A549 (cell line): ENCODE results near the gene ZBTB49. TPM values are rescaled to one million over a fixed set of nuclear protein-coding genes. Genes with fewer than 3 reads are reported as not detected.

Experiments used
- ATAC-seq, 2 experiments: fragments of 200-7000 bp in 1 of 2; fragments of >200 bp in 1 of 2; cut with Nextera tagmentation in 1 of 2; cut with Tn5 transposase in 1 of 2; 3 replicates each; pipeline versions ENCODE4 v1.8.0 to v1.9.1; 2018 to 2020; ENCODE audit warnings: mild to moderate bottlenecking in 1 of 2, moderate library complexity in 1 of 2
- CTCF ChIA-PET: fragments of 300-600 bp; sonication (Branson Sonifier 250); formaldehyde crosslinking; extraction: SDS; loops from one replicate; lab custom pipeline; 2021; ENCODE audit warnings: antibody characterized with exemption, inconsistent platforms; lab: Yijun Ruan, JAX
- POLR2A ChIA-PET: fragments of 350-600 bp; formaldehyde crosslinking; extraction: SDS; loops from one replicate; lab custom pipeline; 2021; ENCODE audit warnings: antibody characterized with exemption, inconsistent platforms; lab: Yijun Ruan, JAX
- DNase-seq, 2 experiments: peaks; one replicate each; pipeline versions ENCODE4 v3.0.0 to v3.0.0-alpha.2; 2011 to 2016; ENCODE audit warnings: low read depth in 1 of 2, low spot score in 1 of 2
- FAIRE-seq: peaks from 2 replicates; lab custom pipeline; 2011; peaks lifted over from hg19 to GRCh38; lab: Jason Lieb, UNC
- H3K27ac ChIP-seq, 2 experiments: fragments of >200 bp; sonication (Bioruptor Twin); formaldehyde crosslinking; 3 replicates each; pipeline ENCODE4 v1.5.1; 2016 to 2017
- H3K4me1 ChIP-seq: fragments of >200 bp; sonication (Bioruptor Twin); formaldehyde crosslinking; 3 replicates; pipeline ENCODE4 v1.6.1; 2016
- H3K4me2 ChIP-seq: fragments of >200 bp; sonication (Bioruptor Twin); formaldehyde crosslinking; 3 replicates; pipeline ENCODE4 v1.6.1; 2016
- H3K4me3 ChIP-seq: fragments of >200 bp; sonication (Bioruptor Twin); formaldehyde crosslinking; 3 replicates; pipeline ENCODE4 v1.5.1; 2016
- H3K9me3 ChIP-seq: fragments of >200 bp; sonication (Bioruptor Twin); formaldehyde crosslinking; 3 replicates; pipeline ENCODE4 v1.6.1; 2016
- CBX2 ChIP-seq: fragments of 200-600 bp; sonication (generic); IDR thresholded peaks from 2 replicates; pipeline ENCODE4 v1.6.1; 2016; ENCODE audit warnings: low read depth, mild to moderate bottlenecking, borderline replicate concordance
- CTCF ChIP-seq: fragments of >200 bp; sonication (Bioruptor Twin); formaldehyde crosslinking; IDR thresholded peaks from 3 replicates; pipeline ENCODE4 v1.5.1; 2016
- EHF ChIP-seq: fragments of 250-450 bp; sonication (Bioruptor Pico); IDR thresholded peaks from 2 replicates; pipeline ENCODE4 v1.5.0; 2020; ENCODE audit warnings: mild to moderate bottlenecking
- EHMT2 ChIP-seq: fragments of 200-600 bp; sonication (generic); IDR thresholded peaks from 2 replicates; pipeline ENCODE4 v1.6.1; 2016; ENCODE audit warnings: antibody characterized with exemption, low read depth, mild to moderate bottlenecking, moderate library complexity
- ELK1 ChIP-seq: fragments of 150-350 bp; IDR thresholded peaks from 2 replicates; pipeline ENCODE4 v1.6.1; 2014; ENCODE audit warnings: low read depth, mild to moderate bottlenecking, low read length
- EP300 ChIP-seq, 2 experiments: fragments of >200 bp; sonication (Bioruptor Twin); formaldehyde crosslinking; IDR thresholded peaks; 2 replicates in 1 of 2; 3 replicates in 1 of 2; pipeline ENCODE4 v1.6.1; 2016 to 2017
- ESRRA ChIP-seq: fragments of 150-350 bp; IDR thresholded peaks from 2 replicates; pipeline ENCODE4 v1.6.1; 2014; ENCODE audit warnings: mild to moderate bottlenecking, low read length, borderline replicate concordance
- FOXS1 ChIP-seq: fragments of 250-450 bp; sonication (Bioruptor Pico); IDR thresholded peaks from 2 replicates; pipeline ENCODE4 v1.5.0; 2020; ENCODE audit warnings: mild to moderate bottlenecking, moderate library complexity
- HDAC2 ChIP-seq: fragments of 200-600 bp; sonication (generic); IDR thresholded peaks from 2 replicates; pipeline ENCODE4 v1.6.1; 2016
- HOXB5 ChIP-seq: fragments of 250-450 bp; sonication (Bioruptor Pico); IDR thresholded peaks from 2 replicates; pipeline ENCODE4 v1.5.0; 2020; ENCODE audit warnings: mild to moderate bottlenecking, moderate library complexity
- JUN ChIP-seq, 2 experiments: fragments of >200 bp; sonication (Bioruptor Twin); formaldehyde crosslinking; IDR thresholded peaks; 2 replicates in 1 of 2; 3 replicates in 1 of 2; pipeline ENCODE4 v1.6.1; 2016 to 2017
- MYC ChIP-seq: IDR thresholded peaks from 2 replicates; pipeline ENCODE4 v1.6.1; 2012; ENCODE audit warnings: mild to moderate bottlenecking, inconsistent platforms, low read length, improper control_type of control experiment, borderline replicate concordance
- NFE2L2 ChIP-seq: fragments of 150-350 bp; conservative IDR thresholded peaks from 2 replicates; pipeline ENCODE4 v1.6.1; 2014; ENCODE audit warnings: low read length
- NPAS2 ChIP-seq: fragments of 250-450 bp; sonication (Bioruptor Pico); IDR thresholded peaks from 2 replicates; pipeline ENCODE4 v1.8.0; 2022; ENCODE audit warnings: mild to moderate bottlenecking, moderate library complexity, borderline replicate concordance
- NR3C1 ChIP-seq: fragments of >200 bp; sonication (Bioruptor Twin); formaldehyde crosslinking; IDR thresholded peaks from 3 replicates; pipeline ENCODE4 v1.6.1; 2017
- POLR2A ChIP-seq: IDR thresholded peaks from 2 replicates; pipeline ENCODE4 v1.6.1; 2012; ENCODE audit warnings: mild to moderate bottlenecking, low read length
- POLR2AphosphoS2 ChIP-seq: conservative IDR thresholded peaks from 2 replicates; pipeline ENCODE4 v1.6.1; 2012; ENCODE audit warnings: low read length, improper control_type of control experiment, inconsistent platforms
- SMC3 ChIP-seq: fragments of >200 bp; sonication (Bioruptor Twin); formaldehyde crosslinking; IDR thresholded peaks from 3 replicates; pipeline ENCODE4 v1.6.1; 2018; ENCODE audit warnings: inconsistent platforms
- SREBF2 ChIP-seq: fragments of 450-650 bp; IDR thresholded peaks from 2 replicates; pipeline ENCODE4 v1.6.1; 2014; ENCODE audit warnings: mild to moderate bottlenecking, moderate library complexity
- TFCP2L1 ChIP-seq: fragments of 250-450 bp; sonication (Bioruptor Pico); IDR thresholded peaks from 2 replicates; pipeline ENCODE4 v1.5.0; 2021; ENCODE audit warnings: mild to moderate bottlenecking
- USF2 ChIP-seq: fragments of 450-650 bp; IDR thresholded peaks from 2 replicates; pipeline ENCODE4 v1.6.1; 2014; ENCODE audit warnings: antibody characterized with exemption
- ZNF302 ChIP-seq: fragments of 250-450 bp; sonication (Bioruptor Pico); IDR thresholded peaks from 2 replicates; pipeline ENCODE4 v1.9.0; 2021; ENCODE audit warnings: inconsistent platforms, mild to moderate bottlenecking, moderate library complexity
- WGBS: methylation state at CpG from one replicate; pipeline ENCODE4 v1.1.6; 2017; ENCODE audit errors: missing lambda C conversion rate; 5-methylcytosine and 5-hydroxymethylcytosine counted together
- polyA plus RNA-seq, 4 experiments: library from polyadenylated mRNA; depleted of rRNA in 3 of 4; stranded (reverse); fragments of >200 nt; fragmentation: RNase III in 1 of 4; extraction: RNeasy Plus Mini Kit Qiagen cat#74134 plus additional on column Dnase treatment in 1 of 4; gene quantifications; 2 replicates in 3 of 4; 3 replicates in 1 of 4; pipeline ENCODE4 v1.2.3, GENCODE V29; 2011 to 2017
- TF ChIP-seq, protein P1 (sequence below): IDR thresholded peaks from 2 replicates; pipeline ENCODE4 v1.6.1; 2012
- TF ChIP-seq, protein P2 (sequence below): IDR thresholded peaks from 2 replicates; pipeline ENCODE4 v1.6.1; 2012; ENCODE audit warnings: low read depth, borderline replicate concordance

The ZBTB49 gene
- polyA plus RNA-seq, 2 of the 4 experiments (the other 2 are of a cell fraction), result 1.9 to 3.1 TPM

- 65% methylated on average over 4 of the region's 4 CpGs for WGBS
- ATAC-seq (no peak), FAIRE-seq (no peak), DNase-seq (no peak)
- H3K4me1 ChIP-seq, result no peaks in the 10 kb centered on the region
- H3K4me3 ChIP-seq, result no peak overlapping the region
- H3K27ac ChIP-seq, result no peak overlapping the region
- no peaks in the 10 kb centered on the region for H3K9me3 ChIP-seq
- CTCF ChIA-PET, result no interaction called here
- TF ChIP-seq TFCP2L1 (CRISPR knock-in tag) (no peak), JUN (IDR thresholded peaks at IDR 0.05) (no peak), ELK1 (no peak), HOXB5 (CRISPR knock-in tag) (no peak), MYC (no peak), EHMT2 (no peak), CBX2 (no peak), ESRRA (no peak), SREBF2 (no peak), POLR2AphosphoS2 (no peak), HDAC2 (no peak)
- POLR2A ChIA-PET, result no interaction called here
- H3K4me2 ChIP-seq, result no peak overlapping the region
Measured at GRCh38 chr4:4328840-4329239, 38.8 kb downstream of the ZBTB49 start.

DNA sequence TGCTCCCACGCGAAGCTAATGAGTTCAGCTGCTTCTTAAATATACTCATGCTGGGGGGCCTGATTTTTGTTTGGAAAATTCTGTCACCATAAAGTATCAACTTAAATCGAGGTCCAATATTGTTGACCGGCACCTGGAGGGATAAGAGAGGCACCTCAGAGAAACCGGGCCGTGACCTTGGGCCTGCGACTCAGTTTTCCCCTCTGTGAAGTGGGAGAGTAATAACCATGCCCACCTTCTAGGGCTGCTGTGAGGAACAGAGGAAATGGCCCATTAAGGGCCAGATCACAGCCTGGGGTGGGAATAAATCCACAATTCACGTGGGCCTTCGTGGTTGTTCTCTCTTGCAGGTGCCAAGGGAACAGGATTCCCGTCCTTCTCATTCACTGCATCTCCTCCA, 39.4 kb downstream of the ZBTB49 start:
- FAIRE-seq, result no peak
- CTCF ChIA-PET, result no interaction called here
- POLR2A ChIA-PET, result no interaction called here
- TF ChIP-seq, protein P1, sequence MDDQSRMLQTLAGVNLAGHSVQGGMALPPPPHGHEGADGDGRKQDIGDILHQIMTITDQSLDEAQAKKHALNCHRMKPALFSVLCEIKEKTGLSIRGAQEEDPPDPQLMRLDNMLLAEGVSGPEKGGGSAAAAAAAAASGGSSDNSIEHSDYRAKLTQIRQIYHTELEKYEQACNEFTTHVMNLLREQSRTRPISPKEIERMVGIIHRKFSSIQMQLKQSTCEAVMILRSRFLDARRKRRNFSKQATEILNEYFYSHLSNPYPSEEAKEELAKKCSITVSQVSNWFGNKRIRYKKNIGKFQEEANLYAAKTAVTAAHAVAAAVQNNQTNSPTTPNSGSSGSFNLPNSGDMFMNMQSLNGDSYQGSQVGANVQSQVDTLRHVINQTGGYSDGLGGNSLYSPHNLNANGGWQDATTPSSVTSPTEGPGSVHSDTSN, result no peak
- TF ChIP-seq, protein P2, sequence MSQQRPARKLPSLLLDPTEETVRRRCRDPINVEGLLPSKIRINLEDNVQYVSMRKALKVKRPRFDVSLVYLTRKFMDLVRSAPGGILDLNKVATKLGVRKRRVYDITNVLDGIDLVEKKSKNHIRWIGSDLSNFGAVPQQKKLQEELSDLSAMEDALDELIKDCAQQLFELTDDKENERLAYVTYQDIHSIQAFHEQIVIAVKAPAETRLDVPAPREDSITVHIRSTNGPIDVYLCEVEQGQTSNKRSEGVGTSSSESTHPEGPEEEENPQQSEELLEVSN, result no peak
- no peak for TF ChIP-seq USF2
- no peak for TF ChIP-seq POLR2A
- TF ChIP-seq NR3C1, result no peak
- no peak for TF ChIP-seq POLR2AphosphoS2
- Histone ChIP-seq H3K4me2 (no peak overlapping the region), H3K4me1 (no peaks in the 10 kb centered on the region), H3K4me3 (no peak overlapping the region), H3K9me3 (no peaks in the 10 kb centered on the region), H3K27ac (no peak overlapping the region)
- no peak for ATAC-seq
- 67% methylated on average over 9 of the region's 10 CpGs for WGBS
- DNase-seq, result no peak

DNA sequence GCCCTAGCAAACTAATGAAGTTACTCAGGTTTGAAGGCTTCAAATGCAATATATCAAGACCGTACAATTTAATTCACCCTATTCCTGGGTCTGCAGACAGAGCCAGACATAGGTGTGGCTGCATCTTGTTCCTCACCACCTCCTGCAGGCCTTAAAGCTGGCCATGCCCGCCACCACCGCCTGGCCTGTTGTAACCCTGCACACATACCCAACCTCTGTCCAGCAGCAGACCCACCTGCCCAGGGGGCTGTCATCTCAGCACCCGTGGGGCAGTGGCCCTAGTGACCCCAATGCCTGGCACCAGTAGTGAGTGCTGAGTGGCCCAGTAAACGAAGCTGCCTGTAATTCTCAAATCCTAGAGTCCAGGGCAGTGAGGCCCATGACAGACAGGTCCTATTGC, 40.7 kb downstream of the ZBTB49 start:
- Histone ChIP-seq H3K4me1 (no peaks in the 10 kb centered on the region), H3K4me3 (no peak overlapping the region), H3K9me3 (no peaks in the 10 kb centered on the region), H3K27ac (no peak overlapping the region), H3K4me2 (no peak overlapping the region)
- ChIA-PET POLR2A (no interaction called here), CTCF (interaction anchor here (0.8 kb wide), 1 partner anchor 71 kb away, joined by 6 read pairs; no protein-coding TSS in a partner anchor)
- ATAC-seq, result no peak
- no peak for FAIRE-seq
- TF ChIP-seq CTCF (no peak), ZNF302 (CRISPR knock-in tag) (no peak), SREBF2 (no peak), FOXS1 (no peak), TFCP2L1 (CRISPR knock-in tag) (no peak), NPAS2 (CRISPR knock-in tag) (no peak), NFE2L2 (no peak), EHF (CRISPR knock-in tag) (no peak), POLR2AphosphoS2 (no peak), ESRRA (no peak), JUN (IDR thresholded peaks at IDR 0.05) (no peak), EP300 (IDR thresholded peaks at IDR 0.05) (no peak), SMC3 (no peak)
- 55% methylated on average over 2 of the region's 5 CpGs for WGBS
- no peak for DNase-seq
